OCI-LY1 (cell line): ENCODE data around the gene SIRT1.

Experiments used
- CTCF ChIP-seq: fragments of 200-600 bp; sonication (generic), shearing (Covaris generic); IDR thresholded peaks from 2 replicates; pipeline ENCODE4 v1.5.1; 2017; ENCODE audit warnings: mild to moderate bottlenecking, antibody characterized with exemption, low read length, moderate library complexity, mixed read lengths
- EZH2 ChIP-seq: fragments of 200-600 bp; sonication (generic), shearing (Covaris generic); IDR thresholded peaks from 2 replicates; pipeline ENCODE4 v1.8.0; 2017; ENCODE audit warnings: borderline replicate concordance, mixed run types, mild to moderate bottlenecking, antibody characterized with exemption, low read length, moderate library complexity, mixed read lengths

GRCh38 chr10:67864607-67865371 is 19.7 kb upstream of the SIRT1 start:
- TF ChIP-seq CTCF: no peak
- TF ChIP-seq EZH2: no peak
